Smooth muscle cell (in vitro differentiated cells): ENCODE measurements around the gene SMC6. TPM values are rescaled to one million over a fixed set of nuclear protein-coding genes. Genes with fewer than 3 reads are reported as not detected.

Source experiments
- DNase-seq: peaks from one replicate; lab custom pipeline; 2025; ENCODE audit not compliant: unreplicated experiment; lab: John Stamatoyannopoulos, UW
- H2AFZ ChIP-seq: fragments of 200-600 bp; sonication (generic); 2 replicates; pipeline ENCODE4 v1.6.0; 2016; ENCODE audit warnings: antibody characterized with exemption, low read depth, mild to moderate bottlenecking
- H3F3A ChIP-seq: fragments of 200-600 bp; sonication (generic); 2 replicates; pipeline ENCODE4 v1.6.0; 2017; ENCODE audit warnings: antibody characterized with exemption, low read depth
- H3K27ac ChIP-seq: fragments of 200-600 bp; sonication (generic); 2 replicates; pipeline ENCODE4 v1.5.1; 2016; ENCODE audit warnings: low read depth, mild to moderate bottlenecking
- H3K27me3 ChIP-seq: fragments of 200-600 bp; sonication (generic); 2 replicates; pipeline ENCODE4 v1.6.1; 2016; ENCODE audit warnings: low read depth, mild to moderate bottlenecking
- H3K36me3 ChIP-seq: fragments of 200-600 bp; sonication (generic); 2 replicates; pipeline ENCODE4 v1.5.1; 2016; ENCODE audit warnings: low read depth
- H3K4me1 ChIP-seq: fragments of 200-600 bp; sonication (generic); 2 replicates; pipeline ENCODE4 v1.5.1; 2016; ENCODE audit warnings: low read depth
- H3K4me2 ChIP-seq: fragments of 200-600 bp; sonication (generic); 2 replicates; pipeline ENCODE4 v1.6.0; 2016; ENCODE audit warnings: mild to moderate bottlenecking
- H3K4me3 ChIP-seq: fragments of 200-600 bp; sonication (generic); 2 replicates; pipeline ENCODE4 v1.5.1; 2016; ENCODE audit warnings: mild to moderate bottlenecking
- H3K79me2 ChIP-seq: fragments of 200-600 bp; sonication (generic); 2 replicates; pipeline ENCODE4 v1.6.0; 2016; ENCODE audit warnings: low read depth, mild to moderate bottlenecking
- H3K9ac ChIP-seq: fragments of 200-600 bp; sonication (generic); 2 replicates; pipeline ENCODE4 v1.6.0; 2016; ENCODE audit warnings: low read depth
- H3K9me3 ChIP-seq: fragments of 200-600 bp; sonication (generic); replicated peaks from 2 replicates; pipeline ENCODE4 v1.5.1; 2016; ENCODE audit warnings: low read depth
- H4K20me1 ChIP-seq: fragments of 200-600 bp; sonication (generic); 2 replicates; pipeline ENCODE4 v1.6.0; 2016; ENCODE audit warnings: low read depth
- WGBS: methylation state at CpG from one replicate; pipeline ENCODE4 v1.1.7; 2016; ENCODE audit warnings: low lambda C conversion rate; 5-methylcytosine and 5-hydroxymethylcytosine counted together
- polyA plus RNA-seq: library from polyadenylated mRNA; unstranded; fragments of >200 nt; fragmentation: Nextera tagmentation; extraction: Ambion mirVana; gene quantifications from 2 replicates; pipeline ENCODE4 v1.2.1, GENCODE V29; 2016
- total RNA-seq: library from RNA; depleted of rRNA; stranded (reverse); fragments of >200 nt; gene quantifications from 2 replicates; pipeline ENCODE4 v1.2.3, GENCODE V29; 2014
- TF ChIP-seq, protein P1 (sequence below): fragments of 200-600 bp; sonication (generic); IDR thresholded peaks from 2 replicates; pipeline ENCODE4 v1.5.1; 2017; ENCODE audit warnings: borderline replicate concordance, mild to moderate bottlenecking, antibody characterized with exemption; ENCODE audit not compliant: insufficient read depth, poor library complexity, severe bottlenecking

SMC6 gene
- total and polyA plus RNA-seq, 2 experiments from 2014 or later = 11.2 to 18.1 TPM

DNA sequence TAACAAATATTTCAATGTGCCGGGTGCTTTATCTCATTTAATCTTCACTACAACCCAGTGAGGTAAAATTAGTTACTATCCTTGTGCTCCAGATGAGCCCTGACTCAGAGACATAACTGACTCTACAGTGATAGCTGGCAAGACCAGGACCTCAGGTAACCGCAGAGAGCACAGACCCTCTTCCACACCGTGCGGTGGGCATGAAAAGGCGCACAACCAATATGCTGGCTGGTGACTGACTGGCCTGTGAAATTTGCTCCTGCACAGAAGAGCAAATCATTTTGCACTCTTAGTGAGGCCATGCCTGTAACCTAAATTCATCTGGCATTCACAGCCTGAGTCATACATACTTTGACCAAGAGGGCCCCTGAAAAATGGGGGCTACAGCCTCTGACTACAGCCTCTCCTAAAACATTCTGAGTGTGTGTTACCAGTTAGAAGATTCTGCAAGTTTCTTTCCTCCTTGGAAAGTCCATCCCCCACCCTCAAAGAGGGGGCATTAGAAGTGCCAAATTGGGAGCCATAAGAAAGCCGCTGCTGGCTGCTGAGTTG lies 40.3 kb upstream of the SMC6 start:
- Histone ChIP-seq H4K20me1 (no peaks in the 10 kb centered on the region), H3F3A (peaks cover 11% of the 10 kb centered on the region), H3K36me3 (no peaks in the 10 kb centered on the region), H3K4me2 (peak overlapping the region; percentile 63), H3K79me2 (no peaks in the 10 kb centered on the region), H3K27me3 (no peaks in the 10 kb centered on the region), H3K4me3 (no peak overlapping the region), H3K27ac (no peak overlapping the region), H3K4me1 (peaks cover 9% of the 10 kb centered on the region), H3K9me3 (no peaks in the 10 kb centered on the region), H3K9ac (no peak overlapping the region), H2AFZ (peak overlapping the region; percentile 27)
- no peak for DNase-seq
- 76% methylated on average over 6 of the region's 6 CpGs for WGBS
- TF ChIP-seq, protein P1, sequence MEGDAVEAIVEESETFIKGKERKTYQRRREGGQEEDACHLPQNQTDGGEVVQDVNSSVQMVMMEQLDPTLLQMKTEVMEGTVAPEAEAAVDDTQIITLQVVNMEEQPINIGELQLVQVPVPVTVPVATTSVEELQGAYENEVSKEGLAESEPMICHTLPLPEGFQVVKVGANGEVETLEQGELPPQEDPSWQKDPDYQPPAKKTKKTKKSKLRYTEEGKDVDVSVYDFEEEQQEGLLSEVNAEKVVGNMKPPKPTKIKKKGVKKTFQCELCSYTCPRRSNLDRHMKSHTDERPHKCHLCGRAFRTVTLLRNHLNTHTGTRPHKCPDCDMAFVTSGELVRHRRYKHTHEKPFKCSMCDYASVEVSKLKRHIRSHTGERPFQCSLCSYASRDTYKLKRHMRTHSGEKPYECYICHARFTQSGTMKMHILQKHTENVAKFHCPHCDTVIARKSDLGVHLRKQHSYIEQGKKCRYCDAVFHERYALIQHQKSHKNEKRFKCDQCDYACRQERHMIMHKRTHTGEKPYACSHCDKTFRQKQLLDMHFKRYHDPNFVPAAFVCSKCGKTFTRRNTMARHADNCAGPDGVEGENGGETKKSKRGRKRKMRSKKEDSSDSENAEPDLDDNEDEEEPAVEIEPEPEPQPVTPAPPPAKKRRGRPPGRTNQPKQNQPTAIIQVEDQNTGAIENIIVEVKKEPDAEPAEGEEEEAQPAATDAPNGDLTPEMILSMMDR = no peak

DNA sequence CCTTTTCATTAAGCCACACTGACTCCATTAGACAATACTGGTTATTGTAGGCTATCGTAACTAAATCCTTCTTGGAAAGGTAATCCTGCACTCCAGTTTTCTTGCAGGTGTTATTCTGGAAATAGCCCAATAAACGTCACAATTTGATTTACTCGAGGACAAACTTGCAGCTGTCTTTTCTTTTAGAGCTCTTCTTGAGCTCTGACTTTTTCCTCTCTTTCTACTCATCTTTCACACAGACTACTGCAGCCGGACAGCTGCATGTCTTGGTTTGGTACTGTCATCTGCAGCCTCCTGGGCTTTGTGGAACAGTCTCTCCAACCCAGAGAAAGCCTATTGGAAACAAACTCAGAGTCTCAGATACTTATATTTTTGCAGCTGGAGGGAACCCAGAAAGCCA lies 39.7 kb upstream of the SMC6 start:
- H3K79me2 ChIP-seq = no peaks in the 10 kb centered on the region
- H3K4me2 ChIP-seq = peak overlapping the region; percentile 63
- no peak overlapping the region for H3K27ac ChIP-seq
- H3K36me3 ChIP-seq = no peaks in the 10 kb centered on the region
- 78% methylated on average over 4 of the region's 4 CpGs for WGBS
- no peaks in the 10 kb centered on the region for H4K20me1 ChIP-seq
- H3F3A ChIP-seq = peaks cover 12% of the 10 kb centered on the region
- H3K27me3 ChIP-seq = no peaks in the 10 kb centered on the region
- no peaks in the 10 kb centered on the region for H3K9me3 ChIP-seq
- peaks cover 13% of the 10 kb centered on the region for H3K4me1 ChIP-seq
- TF ChIP-seq, protein P1 = no peak
- H3K4me3 ChIP-seq = no peak overlapping the region
- DNase-seq = no peak
- no peak overlapping the region for H3K9ac ChIP-seq
- no peak overlapping the region for H2AFZ ChIP-seq

DNA sequence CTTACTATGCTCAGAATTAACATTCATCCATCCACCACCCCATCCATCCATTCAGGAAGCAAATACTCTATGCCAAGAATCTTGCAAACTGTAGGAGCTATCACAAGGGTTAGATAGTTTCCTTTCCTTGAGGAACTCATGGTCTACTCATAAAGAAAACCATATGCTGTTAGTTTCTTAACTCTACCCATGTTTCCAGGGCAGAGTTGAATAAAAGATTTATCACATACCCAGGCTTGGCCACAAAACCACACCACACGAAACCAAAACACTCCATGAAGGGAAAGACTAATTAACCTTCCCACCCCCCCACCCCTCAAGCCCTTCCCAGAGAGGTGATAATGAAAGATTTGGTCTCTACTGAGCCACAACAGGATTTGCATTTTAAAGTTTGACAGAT lies 38.9 kb upstream of the SMC6 start:
- no peaks in the 10 kb centered on the region for H3K79me2 ChIP-seq
- H3K27me3 ChIP-seq = no peaks in the 10 kb centered on the region
- H2AFZ ChIP-seq = no peak overlapping the region
- H3K9ac ChIP-seq = no peak overlapping the region
- H3K4me1 ChIP-seq = peaks cover 13% of the 10 kb centered on the region
- H3K9me3 ChIP-seq = no peaks in the 10 kb centered on the region
- peak overlapping the region; percentile 53 for H3K4me2 ChIP-seq
- H3K36me3 ChIP-seq = no peaks in the 10 kb centered on the region
- no peaks in the 10 kb centered on the region for H4K20me1 ChIP-seq
- no peak overlapping the region for H3K4me3 ChIP-seq
- H3F3A ChIP-seq = peaks cover 18% of the 10 kb centered on the region
- WGBS = 29% methylated on average over 1 of the region's 1 CpG
- H3K27ac ChIP-seq = no peak overlapping the region
- TF ChIP-seq, protein P1 = no peak
- DNase-seq = no peak

DNA sequence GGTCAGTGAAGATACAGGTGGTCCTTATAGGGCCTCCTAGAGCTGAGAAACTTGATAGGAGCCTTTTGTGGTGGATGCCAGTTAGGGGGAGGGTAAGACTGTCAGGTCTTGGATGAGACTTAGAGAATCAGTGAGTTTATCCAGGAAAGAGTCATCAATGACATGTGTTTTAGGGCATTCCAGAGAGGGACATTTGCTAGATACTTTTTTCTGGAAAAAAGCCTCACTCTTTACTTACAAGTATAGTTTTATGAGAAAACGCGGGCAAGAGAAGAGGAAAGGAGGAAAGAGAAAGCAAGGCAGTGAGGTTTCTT lies 38.2 kb upstream of the SMC6 start:
- H3K9ac ChIP-seq = no peak overlapping the region
- H3K27me3 ChIP-seq = no peaks in the 10 kb centered on the region
- no peaks in the 10 kb centered on the region for H3K79me2 ChIP-seq
- TF ChIP-seq, protein P1 = no peak
- H3K36me3 ChIP-seq = no peaks in the 10 kb centered on the region
- H4K20me1 ChIP-seq = no peaks in the 10 kb centered on the region
- no peaks in the 10 kb centered on the region for H3K9me3 ChIP-seq
- H3K4me3 ChIP-seq = no peak overlapping the region
- H2AFZ ChIP-seq = no peak overlapping the region
- WGBS = 79% methylated on average over 2 of the region's 2 CpGs
- no peak for DNase-seq
- H3K27ac ChIP-seq = peak overlapping the region; percentile 42
- H3K4me2 ChIP-seq = peak overlapping the region; percentile 53
- H3K4me1 ChIP-seq = peaks cover 13% of the 10 kb centered on the region
- peaks cover 18% of the 10 kb centered on the region for H3F3A ChIP-seq
